GM19468 (cell line): ENCODE data around the gene POLR2A.

Source experiments
- ATAC-seq: cut with Tn5 transposase; IDR thresholded peaks from one replicate; pipeline ENCODE4 v1.9.1; 2021; ENCODE audit warnings: mild to moderate bottlenecking, moderate library complexity, moderate number of reproducible peaks; ENCODE audit not compliant: unreplicated experiment; ENCODE audit errors: extremely low read depth

Gene POLR2A

DNA sequence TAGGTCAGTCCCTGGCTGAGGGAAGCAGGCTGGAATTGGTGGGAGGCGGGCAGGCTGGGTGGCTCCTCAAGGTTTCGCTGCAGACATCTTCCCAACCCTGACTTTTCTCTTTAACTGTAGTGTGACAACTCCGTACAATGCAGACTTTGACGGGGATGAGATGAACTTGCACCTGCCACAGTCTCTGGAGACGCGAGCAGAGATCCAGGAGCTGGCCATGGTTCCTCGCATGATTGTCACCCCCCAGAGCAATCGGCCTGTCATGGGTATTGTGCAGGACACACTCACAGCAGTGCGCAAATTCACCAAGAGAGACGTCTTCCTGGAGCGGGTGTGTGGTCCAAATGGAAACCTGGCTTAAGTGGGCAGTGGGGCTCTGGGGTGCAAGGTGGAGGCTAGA is 15.0 kb downstream of the POLR2A start:
- ATAC-seq: no peak

DNA sequence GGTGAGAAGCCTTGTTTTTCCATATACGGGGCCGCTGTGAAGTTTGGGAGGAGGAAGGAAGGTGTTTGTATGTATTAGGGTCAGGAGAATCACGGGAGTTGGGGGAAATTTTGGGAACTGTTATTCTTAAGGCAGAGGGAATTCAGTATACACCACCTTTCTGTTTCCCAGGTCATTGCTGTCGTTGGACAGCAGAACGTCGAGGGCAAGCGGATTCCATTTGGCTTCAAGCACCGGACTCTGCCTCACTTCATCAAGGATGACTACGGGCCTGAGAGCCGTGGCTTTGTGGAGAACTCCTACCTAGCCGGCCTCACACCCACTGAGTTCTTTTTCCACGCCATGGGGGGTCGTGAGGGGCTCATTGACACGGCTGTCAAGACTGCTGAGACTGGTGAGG is 17.6 kb downstream of the POLR2A start:
- no peak for ATAC-seq

DNA sequence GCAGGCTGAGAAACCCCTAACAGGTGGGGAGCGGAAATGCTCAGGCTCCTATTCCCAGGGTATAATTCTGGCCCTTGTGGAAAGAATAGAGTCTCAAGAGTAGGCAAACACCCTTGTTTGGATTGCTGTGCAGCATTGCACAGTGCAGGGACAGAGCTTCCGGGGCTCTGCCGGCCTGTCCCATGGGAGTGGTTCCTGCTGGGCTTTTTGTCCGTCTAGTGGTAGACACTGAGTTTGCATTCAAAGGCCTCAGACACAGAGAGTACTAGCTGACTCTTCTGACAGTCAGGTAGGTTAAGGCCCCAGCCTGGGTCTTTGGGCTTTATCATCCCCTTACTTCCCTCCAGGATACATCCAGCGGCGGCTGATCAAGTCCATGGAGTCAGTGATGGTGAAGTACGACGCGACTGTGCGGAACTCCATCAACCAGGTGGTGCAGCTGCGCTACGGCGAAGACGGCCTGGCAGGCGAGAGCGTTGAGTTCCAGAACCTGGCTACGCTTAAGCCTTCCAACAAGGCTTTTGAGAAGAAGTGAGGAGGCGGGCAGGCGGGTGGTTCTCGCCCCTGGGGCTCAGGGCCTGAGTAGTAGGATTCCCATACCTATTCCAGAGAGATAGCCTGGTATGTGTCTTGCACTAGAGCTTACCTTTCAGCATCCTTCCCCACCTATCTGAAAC is 18.1 kb downstream of the POLR2A start:
- no peak for ATAC-seq

DNA sequence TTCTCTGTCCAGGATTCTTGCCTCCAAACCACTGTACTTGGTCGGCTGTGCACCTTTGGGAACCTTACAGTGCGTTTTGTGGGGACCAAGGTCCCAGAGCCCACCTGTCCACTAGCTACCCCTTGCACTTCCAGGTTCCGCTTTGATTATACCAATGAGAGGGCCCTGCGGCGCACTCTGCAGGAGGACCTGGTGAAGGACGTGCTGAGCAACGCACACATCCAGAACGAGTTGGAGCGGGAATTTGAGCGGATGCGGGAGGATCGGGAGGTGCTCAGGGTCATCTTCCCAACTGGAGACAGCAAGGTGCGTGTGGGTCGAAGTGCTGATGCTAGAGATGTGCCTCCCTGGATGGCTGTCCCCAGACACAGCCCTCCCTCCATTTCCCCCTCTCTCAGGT is 18.8 kb downstream of the POLR2A start:
- no peak for ATAC-seq

DNA sequence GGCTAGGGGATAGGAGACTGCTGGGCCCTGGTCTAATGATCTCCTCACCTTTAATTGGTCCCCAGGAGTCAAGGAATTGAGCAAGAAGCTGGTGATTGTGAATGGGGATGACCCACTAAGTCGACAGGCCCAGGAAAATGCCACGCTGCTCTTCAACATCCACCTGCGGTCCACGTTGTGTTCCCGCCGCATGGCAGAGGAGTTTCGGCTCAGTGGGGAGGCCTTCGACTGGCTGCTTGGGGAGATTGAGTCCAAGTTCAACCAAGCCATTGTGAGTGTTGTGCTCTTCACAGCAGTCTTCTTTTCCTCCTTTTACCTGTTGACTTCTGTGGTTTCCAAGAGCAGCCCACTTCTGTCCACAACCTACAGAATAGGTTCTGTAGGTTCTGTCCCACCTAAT is 19.4 kb downstream of the POLR2A start:
- no peak for ATAC-seq

DNA sequence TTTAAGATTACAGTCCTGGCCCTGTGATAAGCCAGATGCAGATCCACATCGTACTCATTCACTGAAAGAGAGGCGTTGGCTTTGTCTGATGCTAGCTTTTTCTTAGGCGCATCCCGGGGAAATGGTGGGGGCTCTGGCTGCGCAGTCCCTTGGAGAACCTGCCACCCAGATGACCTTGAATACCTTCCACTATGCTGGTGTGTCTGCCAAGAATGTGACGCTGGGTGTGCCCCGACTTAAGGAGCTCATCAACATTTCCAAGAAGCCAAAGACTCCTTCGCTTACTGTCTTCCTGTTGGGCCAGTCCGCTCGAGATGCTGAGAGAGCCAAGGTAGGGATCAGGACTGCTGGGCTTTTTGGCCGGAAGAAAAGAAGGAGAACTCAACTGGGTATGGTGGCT is 24.0 kb downstream of the POLR2A start:
- no peak for ATAC-seq

GRCh38 chr17:7508846-7509245 is 24.7 kb downstream of the POLR2A start:
- ATAC-seq: no peak

GRCh38 chr17:7509937-7510336 is 25.8 kb downstream of the POLR2A start:
- ATAC-seq: no peak

- ATAC-seq: no peak
Observed at GRCh38 chr17:7511108-7511507, 26.9 kb downstream of the POLR2A start.

DNA sequence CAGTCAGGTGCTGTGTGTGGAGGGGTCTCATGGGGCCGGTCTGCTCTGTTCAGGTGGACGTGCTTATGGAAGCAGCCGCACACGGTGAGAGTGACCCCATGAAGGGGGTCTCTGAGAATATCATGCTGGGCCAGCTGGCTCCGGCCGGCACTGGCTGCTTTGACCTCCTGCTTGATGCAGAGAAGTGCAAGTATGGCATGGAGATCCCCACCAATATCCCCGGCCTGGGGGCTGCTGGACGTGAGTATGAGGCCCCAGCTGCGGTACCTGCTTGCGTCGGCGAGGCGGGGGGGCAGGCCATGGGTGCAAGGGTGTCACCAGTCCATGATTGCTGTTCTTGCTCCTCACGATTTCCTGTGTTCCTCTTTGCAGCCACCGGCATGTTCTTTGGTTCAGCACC is 27.9 kb downstream of the POLR2A start:
- ATAC-seq: no peak

GRCh38 chr17:7512824-7513540 is 28.8 kb downstream of the POLR2A start:
- ATAC-seq: no peak

DNA sequence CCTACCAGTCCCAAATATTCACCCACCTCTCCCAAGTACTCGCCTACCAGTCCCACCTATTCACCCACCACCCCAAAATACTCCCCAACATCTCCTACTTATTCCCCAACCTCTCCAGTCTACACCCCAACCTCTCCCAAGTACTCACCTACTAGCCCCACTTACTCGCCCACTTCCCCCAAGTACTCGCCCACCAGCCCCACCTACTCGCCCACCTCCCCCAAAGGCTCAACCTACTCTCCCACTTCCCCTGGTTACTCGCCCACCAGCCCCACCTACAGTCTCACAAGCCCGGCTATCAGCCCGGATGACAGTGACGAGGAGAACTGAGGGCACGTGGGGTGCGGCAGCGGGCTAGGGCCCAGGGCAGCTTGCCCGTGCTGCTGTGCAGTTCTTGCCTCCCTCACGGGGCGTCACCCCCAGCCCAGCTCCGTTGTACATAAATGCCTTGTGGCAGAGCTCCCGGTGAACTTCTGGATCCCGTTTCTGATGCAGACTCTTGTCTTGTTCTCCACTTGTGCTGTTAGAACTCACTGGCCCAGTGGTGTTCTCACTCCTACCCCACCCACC is 29.8 kb downstream of the POLR2A start:
- no peak for ATAC-seq

DNA sequence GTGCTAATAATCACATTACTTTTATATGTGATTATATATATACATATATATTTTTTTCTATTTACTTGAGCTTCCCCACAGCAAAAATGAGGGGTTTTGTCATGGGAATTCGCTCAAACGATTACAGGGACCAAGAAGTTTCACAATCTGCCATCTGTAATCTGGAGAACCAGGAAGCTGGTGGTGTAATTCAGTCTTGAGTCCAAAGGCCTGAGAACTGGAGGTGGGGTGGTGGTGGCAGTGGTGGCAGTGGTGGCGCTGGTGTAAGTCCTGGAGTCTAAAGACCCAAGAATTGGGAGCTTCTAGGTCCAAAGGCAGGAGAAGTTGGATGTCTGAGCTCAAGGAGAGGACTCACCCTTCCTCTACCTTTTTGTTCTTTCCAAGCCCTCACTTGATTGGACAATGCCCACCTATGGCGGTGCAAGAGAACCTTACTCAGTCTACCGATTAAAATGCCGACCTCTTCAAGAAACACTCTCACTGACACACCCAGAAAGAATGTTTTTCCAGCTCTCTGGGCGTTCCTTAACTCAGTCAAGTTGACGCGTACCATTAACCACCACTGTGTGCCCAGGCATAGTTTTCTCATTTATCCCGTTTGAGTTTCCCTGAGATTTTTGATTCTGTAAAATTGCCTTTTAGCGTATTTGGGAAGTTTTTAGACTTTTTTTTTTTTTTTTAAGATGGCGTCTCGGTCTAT is 31.9 kb downstream of the POLR2A start:
- no peak for ATAC-seq

- ATAC-seq: no peak
Observed at GRCh38 chr17:7523033-7523432, 38.9 kb downstream of the POLR2A start.

DNA sequence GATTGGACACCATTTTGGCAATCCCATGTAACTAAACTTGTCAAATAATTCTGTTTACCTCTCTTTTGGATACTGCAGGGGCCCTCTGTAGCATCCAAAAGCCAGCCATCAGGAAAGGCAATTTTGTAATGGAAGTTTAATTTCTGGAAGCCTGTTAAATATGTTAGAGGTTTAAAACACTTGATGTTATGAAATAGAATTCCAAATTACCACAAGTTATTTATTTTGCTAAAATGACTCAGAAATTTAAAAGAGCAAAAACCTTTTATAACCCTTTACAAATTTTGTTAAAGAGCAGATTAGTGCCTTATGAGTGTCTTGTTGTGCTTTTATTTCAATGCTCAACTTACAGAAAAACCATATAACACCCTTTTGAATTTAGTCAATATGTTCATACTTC is 44.7 kb downstream of the POLR2A start:
- ATAC-seq: no peak

- no peak for ATAC-seq
Observed at GRCh38 chr17:7530023-7530900, 46.1 kb downstream of the POLR2A start.

DNA sequence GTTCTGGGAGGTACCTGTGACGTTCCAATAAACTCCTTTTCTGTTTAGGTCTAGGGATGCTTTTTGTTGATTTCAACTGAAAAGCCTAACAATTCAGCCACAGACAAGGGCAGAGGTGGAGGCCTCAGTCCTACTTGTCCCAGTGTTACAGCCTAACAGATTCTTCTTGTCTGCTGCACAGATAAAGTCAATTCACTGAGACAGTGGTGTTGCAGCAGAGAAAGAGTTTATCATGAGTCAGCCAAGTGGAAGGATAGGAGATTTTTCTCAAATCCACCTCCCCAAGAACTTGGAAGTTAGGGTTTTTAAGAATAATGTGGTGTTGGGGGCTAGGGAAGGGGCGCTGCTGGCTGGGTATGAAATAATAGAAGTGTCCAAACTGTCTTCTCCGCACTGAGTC is 53.9 kb downstream of the POLR2A start:
- ATAC-seq: no peak

DNA sequence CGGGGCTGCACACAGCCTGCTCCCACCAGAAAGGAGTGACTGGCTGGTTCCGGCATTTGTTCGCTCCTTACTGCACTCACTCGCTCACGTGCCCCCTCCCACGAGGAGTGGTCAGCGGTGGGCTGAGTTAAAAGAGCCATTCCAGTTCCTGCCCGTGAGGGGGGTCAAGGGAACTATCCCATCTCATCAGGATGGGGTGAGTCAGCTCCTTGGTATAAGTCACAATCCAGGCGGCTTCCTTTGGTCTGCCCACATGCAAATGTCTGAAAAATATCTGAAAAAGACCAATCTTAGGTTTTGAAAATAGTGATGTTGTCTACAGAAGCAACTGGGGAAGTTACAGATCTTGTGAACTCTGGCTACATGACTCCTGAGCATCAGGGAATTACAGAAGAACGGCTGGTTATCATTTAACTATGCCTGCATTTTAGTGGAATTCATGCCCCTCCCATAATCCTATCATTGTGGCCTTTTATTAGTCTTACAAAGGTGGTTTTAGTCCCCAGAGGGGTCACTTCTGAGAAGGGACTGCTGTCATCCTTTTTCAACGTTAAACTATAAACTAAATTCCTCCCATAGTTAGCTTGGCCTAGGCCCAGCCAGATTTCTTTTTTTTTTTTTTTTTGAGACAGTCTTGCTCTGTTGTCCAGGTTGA is 54.9 kb downstream of the POLR2A start:
- no peak for ATAC-seq

DNA sequence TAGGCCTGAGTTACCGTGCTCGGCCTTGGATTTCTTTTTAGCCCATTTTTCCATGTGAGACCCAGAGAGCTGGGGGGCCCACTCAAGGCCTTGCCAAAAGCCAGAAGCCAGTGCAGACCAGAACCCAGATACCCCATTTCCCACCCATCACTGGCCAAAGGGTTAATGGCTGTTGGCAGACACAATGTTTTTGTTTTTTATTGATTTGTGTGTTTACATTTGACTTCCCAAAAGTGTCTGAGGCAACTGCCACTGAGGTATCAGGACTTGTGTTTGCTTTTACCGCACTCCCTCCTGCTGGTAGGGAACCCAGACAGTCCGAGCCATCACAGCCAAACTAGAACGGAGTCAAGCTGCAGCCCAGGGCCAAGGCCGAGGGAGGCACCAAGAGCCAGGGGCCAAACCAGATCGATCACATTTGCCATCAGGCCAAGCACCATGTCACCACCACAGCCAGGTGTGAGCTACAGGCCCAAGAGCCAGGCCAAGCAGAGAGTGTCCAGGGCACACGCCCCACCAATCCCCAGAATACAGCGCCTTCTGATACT is 57.0 kb downstream of the POLR2A start:
- no peak for ATAC-seq
